C4-2B (cell line): ENCODE data around the gene LRRC75B.

ENCODE experiments used
- ZFX ChIP-seq: fragments of 450-650 bp; IDR thresholded peaks from 2 replicates; pipeline ENCODE4 v1.6.1; 2017
- TF ChIP-seq, protein P1 (sequence below): fragments of 450-650 bp; conservative IDR thresholded peaks from 2 replicates; pipeline ENCODE4 v1.5.1; 2017; ENCODE audit warnings: mild to moderate bottlenecking

DNA sequence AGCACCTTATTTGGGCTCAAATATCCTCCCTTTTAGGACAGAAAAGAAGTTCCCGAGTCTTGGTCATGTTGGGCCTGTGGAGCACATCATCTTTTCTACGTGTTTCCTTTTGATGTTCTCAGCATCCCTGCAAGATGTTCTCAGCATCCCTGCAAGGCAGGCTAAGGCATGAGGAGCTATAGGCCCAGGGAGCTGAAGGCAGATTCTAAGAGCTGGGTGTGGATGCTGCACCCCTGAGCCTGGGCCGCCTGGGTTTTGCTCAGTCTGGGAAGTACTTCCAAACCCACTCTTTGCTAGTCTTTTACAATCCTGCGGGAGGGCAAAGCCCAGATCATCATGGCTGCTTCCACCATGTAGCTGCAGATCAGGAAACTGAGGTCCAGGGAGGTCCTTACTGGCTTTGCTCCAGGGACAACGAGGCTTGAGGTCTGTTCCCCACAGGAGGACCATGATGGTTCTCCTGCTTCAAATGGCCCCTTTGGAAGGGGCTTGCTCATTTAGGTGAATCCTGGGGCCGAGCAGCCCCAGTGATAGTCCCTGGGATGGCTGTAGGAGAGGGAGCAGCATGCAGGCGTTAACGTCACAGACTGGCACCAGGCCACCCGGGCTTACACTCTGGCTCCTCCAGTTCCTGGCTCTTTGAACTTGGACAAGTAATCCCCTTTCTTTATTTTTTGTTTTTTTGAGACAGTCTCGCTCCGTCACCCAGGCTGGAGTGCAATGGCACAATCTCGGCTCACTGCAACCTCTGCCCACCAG is 10.6 kb downstream of the LRRC75B start:
- TF ChIP-seq, protein P1, sequence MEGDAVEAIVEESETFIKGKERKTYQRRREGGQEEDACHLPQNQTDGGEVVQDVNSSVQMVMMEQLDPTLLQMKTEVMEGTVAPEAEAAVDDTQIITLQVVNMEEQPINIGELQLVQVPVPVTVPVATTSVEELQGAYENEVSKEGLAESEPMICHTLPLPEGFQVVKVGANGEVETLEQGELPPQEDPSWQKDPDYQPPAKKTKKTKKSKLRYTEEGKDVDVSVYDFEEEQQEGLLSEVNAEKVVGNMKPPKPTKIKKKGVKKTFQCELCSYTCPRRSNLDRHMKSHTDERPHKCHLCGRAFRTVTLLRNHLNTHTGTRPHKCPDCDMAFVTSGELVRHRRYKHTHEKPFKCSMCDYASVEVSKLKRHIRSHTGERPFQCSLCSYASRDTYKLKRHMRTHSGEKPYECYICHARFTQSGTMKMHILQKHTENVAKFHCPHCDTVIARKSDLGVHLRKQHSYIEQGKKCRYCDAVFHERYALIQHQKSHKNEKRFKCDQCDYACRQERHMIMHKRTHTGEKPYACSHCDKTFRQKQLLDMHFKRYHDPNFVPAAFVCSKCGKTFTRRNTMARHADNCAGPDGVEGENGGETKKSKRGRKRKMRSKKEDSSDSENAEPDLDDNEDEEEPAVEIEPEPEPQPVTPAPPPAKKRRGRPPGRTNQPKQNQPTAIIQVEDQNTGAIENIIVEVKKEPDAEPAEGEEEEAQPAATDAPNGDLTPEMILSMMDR: no peak
- no peak for TF ChIP-seq ZFX
